CD4-positive, alpha-beta T cell treated with Interleukin-17A for 4 hours (primary cell): ENCODE measurements around the gene TLCD2.
"Not testable (repeated sequence)": the region's sequence is repeated elsewhere in the genome, so short reads cannot be mapped to it uniquely, and the experiment has no call there.

Experiments used
- DNase-seq: peaks from one replicate; pipeline ENCODE4 v3.0.0-alpha.2; 2020; ENCODE audit warnings: mixed read lengths

The TLCD2 gene

GRCh38 chr17:1735834-1736347, 25.7 kb upstream of the TLCD2 start:
- no peak for DNase-seq

GRCh38 chr17:1735418-1735817, 25.2 kb upstream of the TLCD2 start:
- no peak for DNase-seq

GRCh38 chr17:1733759-1734158, 23.6 kb upstream of the TLCD2 start:
- DNase-seq = no peak

GRCh38 chr17:1732833-1733321, 22.7 kb upstream of the TLCD2 start:
- no peak for DNase-seq

- no peak for DNase-seq
These were observed 22.2 kb upstream of the TLCD2 start for GRCh38 chr17:1732241-1732832.

- no peak for DNase-seq
These were observed 21.0 kb upstream of the TLCD2 start for GRCh38 chr17:1731194-1731506.

- no peak for DNase-seq
These were observed 20.4 kb upstream of the TLCD2 start for GRCh38 chr17:1730326-1731193.

GRCh38 chr17:1729966-1730325, 19.8 kb upstream of the TLCD2 start:
- DNase-seq = no peak

GRCh38 chr17:1727876-1728630, 17.9 kb upstream of the TLCD2 start:
- no peak for DNase-seq

GRCh38 chr17:1727258-1727789, 17.1 kb upstream of the TLCD2 start:
- DNase-seq = no peak

- DNase-seq = no peak
These were observed 16.6 kb upstream of the TLCD2 start for GRCh38 chr17:1726626-1727257.

GRCh38 chr17:1725642-1726511, 15.7 kb upstream of the TLCD2 start:
- DNase-seq = no peak

- no peak for DNase-seq
These were observed 14.9 kb upstream of the TLCD2 start for GRCh38 chr17:1724869-1725641.

GRCh38 chr17:1724351-1724868, 14.2 kb upstream of the TLCD2 start, which contains the start of gene WDR81:
Gene WDR81, plus strand, starts transcription at chr17:1724704. Its CDS starts 256 bp downstream, at chr17:1724960.
- DNase-seq = peak; percentile 90

- DNase-seq = not testable (repeated sequence)
These were observed 11.8 kb upstream of the TLCD2 start for GRCh38 chr17:1722022-1722421.

- peak; percentile 81 for DNase-seq
These were observed 10.7 kb upstream of the TLCD2 start for GRCh38 chr17:1720856-1721386.

GRCh38 chr17:1718362-1719165, 8.4 kb upstream of the TLCD2 start:
- DNase-seq = no peak

GRCh38 chr17:1716912-1717695, 6.9 kb upstream of the TLCD2 start:
- peak; percentile 85 for DNase-seq
